ENCODE measurements around the gene SEM1.
"Not testable (repeated sequence)": the region's sequence is repeated elsewhere in the genome, so short reads cannot be mapped to it uniquely, and the experiment has no call there.

The SEM1 gene

GRCh38 chr7:96663457-96663856 is 46.2 kb downstream of the SEM1 start:
- no peak for DNase-seq (ENCODE audit: low read depth)

DNA sequence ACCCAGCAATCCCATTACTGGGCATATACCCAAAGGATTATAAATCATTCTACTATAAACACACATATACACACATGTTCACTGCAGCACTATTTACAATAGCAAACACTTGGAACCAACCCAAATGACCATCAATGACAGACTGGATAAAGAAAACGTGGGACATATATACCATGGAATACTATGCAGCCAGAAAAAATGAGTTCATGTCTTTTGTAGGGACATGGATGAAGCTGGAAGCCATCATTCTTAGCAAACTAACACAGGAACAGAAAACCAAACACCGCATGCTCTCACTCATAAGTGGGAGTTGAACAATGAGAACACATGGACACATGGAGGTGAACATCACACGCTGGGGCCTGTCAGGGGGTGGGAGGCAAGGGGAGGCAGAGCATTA is 47.5 kb downstream of the SEM1 start:
- DNase-seq (ENCODE audit: low read depth) = not testable (repeated sequence)

DNA sequence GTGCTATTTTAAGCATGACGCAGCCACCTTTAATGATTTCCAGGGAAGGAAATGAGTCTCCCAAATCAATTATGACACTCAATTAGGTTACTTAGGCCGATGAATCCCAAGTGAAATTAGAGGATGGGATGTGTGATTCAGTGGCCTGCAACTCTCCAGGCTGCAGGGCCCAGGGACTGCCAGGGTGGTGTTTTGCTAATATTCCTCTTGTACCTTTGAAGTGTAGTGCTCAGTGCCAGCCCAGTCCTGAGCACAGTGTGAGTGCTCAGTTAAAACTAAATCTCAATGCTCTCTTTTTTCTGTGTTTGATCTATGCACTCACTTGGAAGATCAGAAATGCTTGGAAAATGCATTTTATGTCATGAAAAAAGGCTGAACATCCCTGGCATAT is 51.6 kb downstream of the SEM1 start:
- DNase-seq (ENCODE audit: low read depth) = no peak

GRCh38 chr7:96657347-96658021 is 52.2 kb downstream of the SEM1 start:
- DNase-seq (ENCODE audit: low read depth) = no peak

- no peak for DNase-seq (ENCODE audit: low read depth)
Observed at GRCh38 chr7:96655956-96656355, 53.7 kb downstream of the SEM1 start.

- no peak for DNase-seq (ENCODE audit: low read depth)
Observed at GRCh38 chr7:96654630-96655188, 54.9 kb downstream of the SEM1 start.

DNA sequence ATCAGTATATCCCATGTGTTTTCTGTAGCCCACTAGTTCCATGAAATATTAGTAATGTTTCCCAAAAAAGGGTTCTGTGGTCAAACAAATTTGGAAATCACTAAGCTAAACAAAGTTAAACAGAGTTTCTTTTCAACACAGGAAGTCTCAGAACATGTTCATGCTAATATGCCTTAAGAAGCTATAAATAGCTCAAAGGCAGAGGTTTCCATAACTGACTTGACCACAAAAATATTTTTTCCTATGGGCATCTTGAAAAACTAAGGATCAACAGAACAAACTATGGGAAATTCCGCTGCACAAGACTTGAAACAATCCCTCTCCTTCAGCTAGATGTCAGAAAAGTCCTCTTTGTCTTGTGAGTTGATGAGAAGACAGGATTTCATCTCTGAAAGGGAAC is 59.7 kb downstream of the SEM1 start:
- DNase-seq (ENCODE audit: low read depth) = no peak

GRCh38 chr7:96648784-96649183 is 60.9 kb downstream of the SEM1 start:
- DNase-seq (ENCODE audit: low read depth) = no peak

DNA sequence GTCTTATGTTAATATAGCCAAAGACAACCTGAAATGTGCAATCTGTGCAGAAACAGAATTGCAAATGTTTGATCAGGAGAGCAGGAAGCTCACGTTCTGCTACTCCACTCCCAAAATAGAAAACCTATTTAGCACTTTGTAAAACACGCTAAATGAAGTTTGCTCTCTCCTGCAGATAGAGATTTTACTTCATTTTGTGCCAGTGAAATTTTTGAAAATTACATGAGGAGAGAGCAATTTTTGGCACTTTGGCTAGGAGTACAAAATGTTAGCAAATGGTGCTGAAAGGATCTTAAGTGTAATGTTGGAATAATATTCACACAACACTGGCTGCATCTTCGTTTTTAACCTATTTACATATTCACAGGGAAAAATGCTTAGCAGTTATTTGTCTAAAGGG is 61.9 kb downstream of the SEM1 start:
- DNase-seq (ENCODE audit: low read depth) = no peak

GRCh38 chr7:96645084-96645483 is 64.6 kb downstream of the SEM1 start:
- DNase-seq (ENCODE audit: low read depth) = no peak

DNA sequence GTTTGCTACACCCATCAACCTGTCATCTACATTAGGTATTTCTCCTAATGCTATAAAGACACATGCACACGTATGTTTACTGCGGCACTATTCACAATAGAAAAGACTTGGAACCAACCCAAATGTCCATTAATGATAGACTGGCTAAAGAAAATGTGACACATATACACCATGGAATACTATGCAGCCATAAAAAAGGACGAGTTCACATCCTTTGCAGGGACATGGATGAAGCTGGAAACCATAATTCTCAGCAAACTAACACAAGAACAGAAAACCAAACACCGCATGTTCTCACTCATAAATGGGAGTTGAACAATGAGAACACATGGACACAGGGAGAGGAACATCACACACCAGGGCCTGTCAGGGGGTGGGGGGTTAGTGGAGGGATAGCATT is 66.2 kb downstream of the SEM1 start:
- not testable (repeated sequence) for DNase-seq (ENCODE audit: low read depth)

GRCh38 chr7:96640054-96640453 is 69.6 kb downstream of the SEM1 start:
- DNase-seq (ENCODE audit: low read depth) = no peak

Data from stimulated activated CD8-positive, alpha-beta memory T cell treated with anti-CD3 and anti-CD28 coated beads, Interleukin-4, amount 100 ng/mL, for 24 hours (primary cell).